ENCODE results near the gene DNAJC15. TPM values are rescaled to one million over a fixed set of nuclear protein-coding genes. Genes with fewer than 3 reads are reported as not detected.
A peak's percentile ranks its signal among the peaks of the same experiment; 100 is the strongest.

DNAJC15 gene
- 13.2 and 13.3 TPM in 2 replicates for polyA plus RNA-seq (2013)

DNA sequence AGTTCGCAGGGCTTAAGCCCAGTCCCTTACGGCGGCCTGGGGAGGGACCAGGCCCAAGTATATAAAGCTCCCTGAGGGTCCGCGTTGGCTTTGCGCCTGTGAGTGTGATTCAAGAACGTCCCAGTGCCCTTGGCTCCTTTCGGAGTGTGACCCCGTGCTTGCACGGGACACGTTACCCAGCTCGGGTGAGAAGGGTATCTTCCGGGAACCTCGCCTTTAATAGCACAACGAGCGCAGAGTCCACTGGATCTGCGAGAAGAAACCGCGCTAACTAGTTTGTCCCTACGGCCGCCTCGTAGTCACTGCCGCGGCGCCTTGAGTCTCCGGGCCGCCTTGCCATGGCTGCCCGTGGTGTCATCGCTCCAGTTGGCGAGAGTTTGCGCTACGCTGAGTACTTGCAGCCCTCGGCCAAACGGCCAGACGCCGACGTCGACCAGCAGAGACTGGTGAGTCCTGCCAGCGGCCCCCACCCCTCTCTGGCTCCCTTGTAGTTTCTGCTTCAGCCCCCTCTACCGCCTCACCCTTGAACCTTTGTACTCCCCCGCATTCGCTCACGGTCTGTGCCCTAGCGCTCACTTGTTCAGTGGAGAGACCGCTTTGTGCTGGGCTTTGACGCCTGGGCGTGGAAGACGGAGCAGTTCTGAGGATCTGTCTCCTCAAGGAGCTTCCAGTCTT, at the start of gene DNAJC15:
TSS of gene DNAJC15 (plus strand) at position 298 of the 675 bp plus-strand sequence. CDS start at position 339, 41 bp downstream.
- Histone ChIP-seq H4K12ac (ENCODE audit: low read depth, low read length) (no peak within 1 kb of the TSS), H3K79me1 (ENCODE audit: low read length) (peaks cover 31% of the 10 kb centered on the region), H3K4me3 (ENCODE audit: low read depth, low read length) (peak within 1 kb of the TSS; percentile 64), H3K9ac (ENCODE audit: low read length) (peak within 1 kb of the TSS; percentile 56), H3K9me3 (ENCODE audit: insufficient read depth, low read depth, low read length) (peaks cover 4% of the 10 kb centered on the region), H2BK120ac (ENCODE audit: insufficient read depth, low read length, poor library complexity) (peak within 1 kb of the TSS; percentile 86), H3K14ac (ENCODE audit: low read length) (peak within 1 kb of the TSS; percentile 56), H3K27me3 (ENCODE audit: insufficient read depth, low read length) (no peaks in the 10 kb centered on the region), H3K4me2 (ENCODE audit: low read length) (peak within 1 kb of the TSS; percentile 45), H4K8ac (ENCODE audit: low read depth, low read length) (peak within 1 kb of the TSS; percentile 7), H3K36me3 (ENCODE audit: control insufficient read depth in 1 of 2, insufficient read depth in 2 of 2, low read length in 2 of 2) (no peaks in the 10 kb centered on the region), H2AFZ (ENCODE audit: insufficient read depth, low read length, poor library complexity) (no peak within 1 kb of the TSS), H3K79me2 (ENCODE audit: control insufficient read depth, insufficient read depth, low read length, poor library complexity) (no peaks in the 10 kb centered on the region), H3K23ac (ENCODE audit: low read length) (no peak within 1 kb of the TSS), H2BK12ac (ENCODE audit: low read length) (peak within 1 kb of the TSS; percentile 94), H3K27ac (ENCODE audit: low read depth, low read length) (peak within 1 kb of the TSS; percentile 66), H2BK5ac (ENCODE audit: low read depth, low read length, poor library complexity) (peak within 1 kb of the TSS; percentile 71), H2AK5ac (ENCODE audit: low read length) (peak within 1 kb of the TSS; percentile 55), H3K4ac (ENCODE audit: low read depth, low read length) (peak within 1 kb of the TSS; percentile 42), H4K91ac (ENCODE audit: low read depth, low read length) (peak within 1 kb of the TSS; percentile 82), H3K4me1 (ENCODE audit: control insufficient read depth in 1 of 2, insufficient read depth in 2 of 2, low read length in 2 of 2) (peaks cover 8 to 13% of the 10 kb centered on the region in 2 experiments), H3K18ac (ENCODE audit: low read length) (peak within 1 kb of the TSS; percentile 59)
- DNase-seq, result peak; percentile 92 to 96
- WGBS (ENCODE audit: extremely low coverage, insufficient coverage, insufficient read length), result no CpG with 5 or more reads among the region's 48 CpGs

DNA sequence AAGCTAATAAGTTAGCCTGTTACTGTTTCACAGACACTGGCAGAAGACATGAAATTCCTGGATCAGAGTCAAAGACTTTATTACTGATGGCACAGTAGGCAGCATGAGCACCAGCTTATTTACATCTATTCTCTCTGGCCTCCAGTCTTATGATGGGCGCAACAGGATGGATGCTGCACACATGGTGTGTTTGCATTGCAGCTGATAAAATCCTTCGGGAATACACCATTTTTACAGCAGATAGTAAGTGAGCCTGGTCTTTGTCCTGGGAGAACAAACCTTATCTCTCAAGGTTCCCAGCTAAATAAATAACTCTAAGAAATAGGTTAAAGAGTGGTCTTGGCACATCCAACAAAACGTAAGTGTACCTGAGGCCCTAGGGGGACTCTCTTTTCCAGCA, 47.3 kb upstream of the DNAJC15 start:
- Histone ChIP-seq H4K12ac (ENCODE audit: low read depth, low read length) (no peak overlapping the region), H2AK5ac (ENCODE audit: low read length) (no peak overlapping the region), H2BK120ac (ENCODE audit: insufficient read depth, low read length, poor library complexity) (no peak overlapping the region), H3K4me3 (ENCODE audit: low read depth, low read length) (no peak overlapping the region), H3K23ac (ENCODE audit: low read length) (no peak overlapping the region), H3K27ac (ENCODE audit: low read depth, low read length) (no peak overlapping the region), H3K9ac (ENCODE audit: low read length) (no peak overlapping the region), H3K36me3 (ENCODE audit: control insufficient read depth in 1 of 2, insufficient read depth in 2 of 2, low read length in 2 of 2) (no peaks in the 10 kb centered on the region), H3K79me2 (ENCODE audit: control insufficient read depth, insufficient read depth, low read length, poor library complexity) (no peaks in the 10 kb centered on the region), H3K4me2 (ENCODE audit: low read length) (no peak overlapping the region), H2BK5ac (ENCODE audit: low read depth, low read length, poor library complexity) (no peak overlapping the region), H2AFZ (ENCODE audit: insufficient read depth, low read length, poor library complexity) (no peak overlapping the region), H3K79me1 (ENCODE audit: low read length) (peaks cover 10% of the 10 kb centered on the region), H3K4me1 (ENCODE audit: control insufficient read depth in 1 of 2, insufficient read depth in 2 of 2, low read length in 2 of 2) (peaks cover 4 to 9% of the 10 kb centered on the region in 2 experiments), H3K18ac (ENCODE audit: low read length) (no peak overlapping the region), H4K91ac (ENCODE audit: low read depth, low read length) (no peak overlapping the region), H3K14ac (ENCODE audit: low read length) (no peak overlapping the region), H3K9me3 (ENCODE audit: insufficient read depth, low read depth, low read length) (no peaks in the 10 kb centered on the region), H4K8ac (ENCODE audit: low read depth, low read length) (no peak overlapping the region), H3K4ac (ENCODE audit: low read depth, low read length) (no peak overlapping the region), H2BK12ac (ENCODE audit: low read length) (no peak overlapping the region), H3K27me3 (ENCODE audit: insufficient read depth, low read length) (no peaks in the 10 kb centered on the region)
- no CpG with 5 or more reads among the region's 3 CpGs for WGBS (ENCODE audit: extremely low coverage, insufficient coverage, insufficient read length)
- DNase-seq, result no peak

DNA sequence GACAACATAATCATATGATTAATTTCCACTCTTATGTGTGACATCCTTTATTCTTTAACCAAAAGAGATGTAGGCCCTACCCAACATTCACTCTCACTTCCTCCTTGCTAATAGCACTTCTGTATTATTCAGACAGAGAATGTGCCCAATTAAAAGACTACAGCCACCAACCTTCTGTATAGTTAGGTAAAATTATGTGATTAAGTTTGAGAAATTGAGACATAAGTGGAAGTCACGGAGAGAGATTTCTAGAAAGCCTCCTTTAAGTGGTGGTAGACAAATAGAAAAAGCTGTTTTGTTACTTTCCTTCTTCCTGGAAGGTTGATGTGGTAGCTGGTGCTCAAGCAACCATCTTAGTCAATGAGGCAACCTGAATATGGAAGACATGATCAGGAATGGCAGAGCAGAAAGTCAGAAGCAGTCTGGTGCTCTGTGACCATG, 46.1 kb upstream of the DNAJC15 start:
- Histone ChIP-seq H3K4me3 (ENCODE audit: low read depth, low read length) (no peak overlapping the region), H3K79me1 (ENCODE audit: low read length) (peaks cover 7% of the 10 kb centered on the region), H2BK12ac (ENCODE audit: low read length) (no peak overlapping the region), H3K27ac (ENCODE audit: low read depth, low read length) (no peak overlapping the region), H4K8ac (ENCODE audit: low read depth, low read length) (no peak overlapping the region), H3K27me3 (ENCODE audit: insufficient read depth, low read length) (no peaks in the 10 kb centered on the region), H3K36me3 (ENCODE audit: control insufficient read depth in 1 of 2, insufficient read depth in 2 of 2, low read length in 2 of 2) (no peaks in the 10 kb centered on the region), H3K4ac (ENCODE audit: low read depth, low read length) (no peak overlapping the region), H3K9me3 (ENCODE audit: insufficient read depth, low read depth, low read length) (no peaks in the 10 kb centered on the region), H3K23ac (ENCODE audit: low read length) (no peak overlapping the region), H2AK5ac (ENCODE audit: low read length) (no peak overlapping the region), H3K9ac (ENCODE audit: low read length) (no peak overlapping the region), H3K18ac (ENCODE audit: low read length) (no peak overlapping the region), H3K14ac (ENCODE audit: low read length) (no peak overlapping the region), H2BK120ac (ENCODE audit: insufficient read depth, low read length, poor library complexity) (no peak overlapping the region), H4K12ac (ENCODE audit: low read depth, low read length) (no peak overlapping the region), H3K4me1 (ENCODE audit: control insufficient read depth in 1 of 2, insufficient read depth in 2 of 2, low read length in 2 of 2) (peaks cover 0 to 5% of the 10 kb centered on the region in 2 experiments), H3K79me2 (ENCODE audit: control insufficient read depth, insufficient read depth, low read length, poor library complexity) (no peaks in the 10 kb centered on the region), H4K91ac (ENCODE audit: low read depth, low read length) (no peak overlapping the region), H3K4me2 (ENCODE audit: low read length) (no peak overlapping the region), H2BK5ac (ENCODE audit: low read depth, low read length, poor library complexity) (no peak overlapping the region), H2AFZ (ENCODE audit: insufficient read depth, low read length, poor library complexity) (no peak overlapping the region)
- DNase-seq, result no peak
- no CpG with 5 or more reads among the region's 1 CpG for WGBS (ENCODE audit: extremely low coverage, insufficient coverage, insufficient read length)

DNA sequence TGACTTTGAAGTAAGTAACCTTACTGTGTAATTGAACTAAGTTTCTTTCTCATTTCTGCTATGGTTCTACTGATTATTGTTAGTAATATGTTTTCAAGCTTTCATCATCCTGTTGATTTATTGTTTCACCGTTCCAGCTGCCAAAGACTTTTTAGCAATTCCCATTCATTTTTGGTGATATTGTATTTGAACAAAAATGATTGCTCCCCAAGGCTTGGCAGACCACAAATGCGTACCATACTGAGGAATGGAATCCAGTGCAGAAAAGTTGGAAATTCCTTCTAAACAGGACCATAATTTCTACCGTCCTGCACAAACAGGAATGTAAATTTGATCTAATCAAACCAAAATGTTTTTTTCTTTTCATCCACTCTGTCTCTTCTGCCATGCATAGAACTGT, 42.1 kb upstream of the DNAJC15 start:
- Histone ChIP-seq H2AFZ (ENCODE audit: insufficient read depth, low read length, poor library complexity) (no peak overlapping the region), H3K79me2 (ENCODE audit: control insufficient read depth, insufficient read depth, low read length, poor library complexity) (peaks cover 2% of the 10 kb centered on the region), H3K27me3 (ENCODE audit: insufficient read depth, low read length) (no peaks in the 10 kb centered on the region), H2BK120ac (ENCODE audit: insufficient read depth, low read length, poor library complexity) (peak overlapping the region; percentile 66), H3K27ac (ENCODE audit: low read depth, low read length) (peak overlapping the region; percentile 98), H4K8ac (ENCODE audit: low read depth, low read length) (peak overlapping the region; percentile 38), H3K4me3 (ENCODE audit: low read depth, low read length) (no peak overlapping the region), H3K9me3 (ENCODE audit: insufficient read depth, low read depth, low read length) (no peaks in the 10 kb centered on the region), H3K4ac (ENCODE audit: low read depth, low read length) (no peak overlapping the region), H3K79me1 (ENCODE audit: low read length) (peaks cover 24% of the 10 kb centered on the region), H3K36me3 (ENCODE audit: control insufficient read depth in 1 of 2, insufficient read depth in 2 of 2, low read length in 2 of 2) (no peaks in the 10 kb centered on the region), H2BK5ac (ENCODE audit: low read depth, low read length, poor library complexity) (peak overlapping the region; percentile 79), H2AK5ac (ENCODE audit: low read length) (no peak overlapping the region), H3K18ac (ENCODE audit: low read length) (no peak overlapping the region), H3K14ac (ENCODE audit: low read length) (no peak overlapping the region), H2BK12ac (ENCODE audit: low read length) (no peak overlapping the region), H3K4me1 (ENCODE audit: control insufficient read depth in 1 of 2, insufficient read depth in 2 of 2, low read length in 2 of 2) (peaks cover 5 to 17% of the 10 kb centered on the region in 2 experiments), H4K91ac (ENCODE audit: low read depth, low read length) (no peak overlapping the region), H3K23ac (ENCODE audit: low read length) (no peak overlapping the region), H3K9ac (ENCODE audit: low read length) (no peak overlapping the region), H4K12ac (ENCODE audit: low read depth, low read length) (no peak overlapping the region), H3K4me2 (ENCODE audit: low read length) (no peak overlapping the region)
- peak in 1 of 2 donors; percentile 68 for DNase-seq
- no CpG with 5 or more reads among the region's 3 CpGs for WGBS (ENCODE audit: extremely low coverage, insufficient coverage, insufficient read length)

Data from trophoblast cell (in vitro differentiated cells and primary cell).